ENCODE results near the gene MSMB.
"Not testable (repeated sequence)": the region's sequence is repeated elsewhere in the genome, so short reads cannot be mapped to it uniquely, and the experiment has no call there.

Gene MSMB

DNA sequence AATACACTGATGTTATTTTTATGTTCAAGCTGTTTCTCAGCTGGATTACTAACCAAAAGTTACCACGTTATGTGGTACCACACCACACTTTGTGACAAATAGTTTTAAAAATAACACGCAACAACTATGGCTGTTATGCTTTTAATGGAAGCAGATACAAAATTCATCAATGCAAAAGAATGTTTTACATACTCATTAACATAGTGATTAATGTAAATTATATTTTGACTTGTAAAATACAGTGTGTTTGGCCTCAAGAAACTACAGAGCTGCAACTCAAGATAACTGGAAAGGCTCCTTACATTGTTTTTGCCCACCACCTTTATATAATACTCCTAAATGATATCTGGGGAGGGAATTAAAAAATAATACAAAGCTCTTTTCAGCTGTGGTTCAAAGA lies 41.1 kb downstream of the MSMB start:
- DNase-seq, result no peak

DNA sequence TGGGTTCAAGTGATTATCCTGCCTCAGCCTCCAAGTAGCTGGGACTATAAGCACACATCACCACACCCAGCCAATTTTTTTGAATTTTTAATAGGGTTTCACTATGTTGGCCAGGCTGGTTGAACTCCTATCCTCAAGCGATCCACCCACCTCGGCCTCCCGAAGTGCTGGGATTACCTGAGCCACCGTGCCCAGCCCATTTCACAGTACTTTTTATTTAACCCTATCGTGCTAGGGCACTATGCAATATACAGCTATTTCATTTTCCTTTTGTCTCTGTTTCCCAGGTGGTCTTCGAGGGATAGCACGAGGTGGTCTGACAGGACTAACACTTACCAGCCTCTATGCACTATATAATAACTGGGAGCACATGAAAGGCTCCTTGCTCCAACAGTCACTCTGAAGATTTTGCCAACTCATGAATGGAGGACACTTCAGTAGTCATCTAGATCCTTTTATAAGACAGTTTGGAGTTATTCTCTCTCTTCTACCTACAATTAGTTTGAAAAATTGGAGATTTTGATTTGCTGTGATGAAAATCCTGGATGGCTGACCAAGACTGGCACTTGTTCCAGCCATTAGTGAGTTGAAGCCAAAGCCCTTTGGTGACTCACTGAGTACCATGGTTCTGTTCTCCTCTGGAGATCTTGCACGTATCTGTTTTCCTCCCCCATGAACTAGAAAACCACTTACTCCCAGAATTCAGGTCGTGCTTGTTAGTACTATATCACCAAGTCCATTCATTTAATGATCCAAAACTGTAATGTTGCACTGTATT lies 43.0 kb downstream of the MSMB start:
- no peak for DNase-seq

DNA sequence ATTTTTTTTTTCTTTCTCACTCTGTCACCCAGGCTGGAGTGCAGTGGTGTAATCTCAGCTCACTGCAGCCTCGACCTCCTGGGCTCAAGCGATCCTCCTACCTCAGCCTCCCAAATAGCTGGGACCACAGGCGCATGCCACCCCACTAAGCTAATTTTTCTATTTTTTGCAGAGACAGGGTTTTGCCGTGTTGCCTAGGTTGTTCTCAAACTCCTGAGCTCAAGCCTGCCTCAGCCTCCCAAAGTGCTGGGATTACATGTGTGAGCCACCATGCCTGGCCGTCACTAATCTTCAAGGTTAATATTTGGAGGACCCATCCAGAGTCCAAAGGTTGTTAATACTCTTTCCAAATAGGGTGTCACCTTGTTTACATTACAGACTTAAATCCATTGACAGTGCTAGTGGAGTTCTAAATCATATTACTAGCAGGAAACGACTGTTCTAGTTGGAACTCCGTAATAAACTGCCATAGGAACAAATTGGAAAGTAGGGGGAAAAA lies 43.8 kb downstream of the MSMB start:
- DNase-seq, result not testable (repeated sequence)

DNA sequence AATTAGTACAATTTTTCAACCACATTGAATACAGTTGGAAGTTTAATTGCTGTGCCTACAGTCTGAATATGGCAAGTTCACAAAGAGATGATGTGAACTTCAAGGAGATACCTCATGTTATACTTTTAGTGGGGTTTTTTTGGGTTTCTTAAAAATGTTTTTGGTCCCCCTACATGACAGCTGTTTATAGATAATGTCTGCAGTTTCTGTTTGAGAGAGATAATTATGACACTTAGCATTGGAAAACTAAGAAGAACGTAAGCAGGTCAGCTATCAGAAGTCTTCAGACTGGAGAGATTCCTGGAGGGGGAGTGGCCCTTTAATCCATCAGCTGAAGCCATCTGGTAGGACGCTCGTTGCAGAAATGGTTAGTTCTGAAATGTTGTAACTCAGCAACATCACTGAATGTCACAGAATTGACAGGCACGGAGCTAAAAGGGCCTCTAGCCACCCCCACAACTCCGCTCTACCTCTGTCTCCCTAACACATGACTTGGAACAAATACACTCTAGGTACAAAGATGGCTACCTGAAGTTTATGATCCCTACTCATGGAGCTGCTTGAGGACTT lies 44.8 kb downstream of the MSMB start:
- no peak for DNase-seq

DNA sequence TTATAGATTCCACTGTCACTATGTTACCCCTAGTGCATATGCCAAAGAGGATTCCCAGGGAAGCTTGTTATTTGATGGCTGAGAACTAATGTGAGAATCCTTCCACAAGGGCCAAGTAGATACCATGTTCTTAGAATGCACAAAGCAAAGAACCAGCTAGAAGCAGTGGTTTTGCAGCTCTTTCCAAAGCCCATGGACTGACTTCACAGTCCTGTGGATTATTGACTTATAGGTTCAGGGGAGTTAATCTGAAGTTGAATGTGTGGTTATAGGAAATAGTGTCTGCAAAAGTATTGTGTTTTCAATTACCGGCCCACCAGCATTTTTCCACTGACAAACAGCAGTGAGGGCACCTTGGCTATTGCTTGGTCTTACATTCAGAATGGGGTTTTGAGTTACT lies 45.5 kb downstream of the MSMB start:
- no peak for DNase-seq

DNA sequence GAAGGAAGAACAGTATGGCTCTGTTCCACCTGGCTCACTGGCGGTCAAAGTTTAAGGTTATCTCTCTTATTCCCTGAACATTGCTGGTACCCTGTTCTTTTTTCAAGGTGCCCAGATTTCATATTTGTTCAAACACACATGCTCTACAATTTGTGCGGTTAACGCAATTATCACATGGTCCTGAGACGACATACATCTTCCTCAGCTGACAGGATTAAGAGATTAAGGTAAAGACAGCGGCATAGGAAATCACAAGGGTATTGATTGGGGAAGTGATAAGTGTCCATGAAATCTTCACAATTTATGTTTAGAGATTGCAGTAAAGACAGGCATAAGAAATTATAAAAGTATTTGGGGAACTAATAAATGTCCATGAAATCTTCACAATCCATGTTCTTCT lies 46.1 kb downstream of the MSMB start:
- not testable (repeated sequence) for DNase-seq

DNA sequence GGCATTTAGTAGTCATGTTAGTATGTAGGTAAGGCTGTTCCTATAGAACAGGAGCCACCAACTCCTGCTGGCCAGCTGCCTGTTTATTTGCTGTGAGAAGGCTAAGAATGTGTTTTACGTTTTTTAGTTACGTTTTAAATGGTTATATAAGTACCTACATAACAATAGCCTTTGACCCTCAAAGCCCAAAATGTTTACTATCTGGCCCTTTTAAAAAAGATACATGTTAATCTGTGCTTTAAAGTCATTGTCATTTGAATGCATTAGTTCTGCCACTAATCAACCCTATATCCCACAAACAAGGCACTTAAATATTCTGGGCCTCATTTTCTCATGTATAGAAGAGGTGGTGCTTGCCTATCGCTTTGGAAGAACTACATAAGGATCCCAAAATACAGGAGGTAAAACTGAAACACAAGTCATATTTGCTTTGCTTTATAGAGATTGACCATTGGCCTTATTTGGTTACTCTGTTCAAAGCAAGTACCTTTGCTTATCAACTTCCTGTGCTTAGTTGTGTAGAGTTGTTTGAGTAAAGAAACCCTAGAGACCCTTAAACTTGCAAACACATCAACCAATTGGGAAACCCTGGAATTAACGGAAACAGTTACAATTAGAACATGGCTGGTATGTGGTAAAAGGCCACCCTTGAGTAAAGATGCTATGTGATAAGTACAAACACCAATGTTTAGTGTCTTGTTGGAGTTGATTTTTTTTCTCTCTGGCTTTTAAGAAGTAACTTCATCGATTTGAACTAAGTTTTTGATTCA lies 47.9 kb downstream of the MSMB start:
- DNase-seq, result no peak

DNA sequence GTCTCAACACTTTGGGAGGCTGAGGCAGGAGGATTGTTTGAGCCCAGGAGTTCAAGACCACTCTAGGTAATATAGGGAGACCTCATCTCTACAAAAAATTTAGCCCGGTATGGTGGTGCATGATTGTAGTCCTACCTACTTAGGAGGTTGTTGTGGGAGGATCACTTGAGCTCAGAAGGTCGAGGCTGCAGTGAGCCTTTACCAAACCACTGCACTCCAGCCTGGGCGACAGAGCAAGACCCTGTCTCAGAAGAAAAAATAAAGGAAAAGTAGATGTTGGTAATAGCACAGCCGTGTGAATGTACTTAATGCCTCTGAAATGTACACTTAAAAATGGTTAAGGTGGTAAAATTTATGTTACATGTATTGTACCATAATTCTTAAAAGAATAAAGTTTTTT lies 48.5 kb downstream of the MSMB start:
- DNase-seq, result no peak

DNA sequence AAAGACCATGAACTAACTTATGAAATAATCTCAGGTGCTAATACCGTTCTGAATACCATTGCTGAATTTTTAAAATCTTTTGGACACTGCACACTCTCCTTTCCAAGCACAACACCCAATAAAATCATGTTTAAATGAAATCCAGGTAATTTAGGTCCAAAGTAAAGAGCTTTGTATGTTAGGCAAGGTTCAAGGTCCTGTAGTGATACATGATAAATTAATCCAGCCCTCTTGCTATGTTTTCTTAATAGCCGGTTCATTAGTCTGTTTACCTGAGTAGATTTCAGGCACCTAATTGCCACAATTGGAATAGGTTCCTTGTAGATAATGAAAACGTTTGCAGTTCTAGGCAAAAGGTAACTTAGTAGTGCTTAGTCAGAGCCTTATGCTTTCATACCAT lies 60.5 kb downstream of the MSMB start:
- DNase-seq, result not testable (repeated sequence)

DNA sequence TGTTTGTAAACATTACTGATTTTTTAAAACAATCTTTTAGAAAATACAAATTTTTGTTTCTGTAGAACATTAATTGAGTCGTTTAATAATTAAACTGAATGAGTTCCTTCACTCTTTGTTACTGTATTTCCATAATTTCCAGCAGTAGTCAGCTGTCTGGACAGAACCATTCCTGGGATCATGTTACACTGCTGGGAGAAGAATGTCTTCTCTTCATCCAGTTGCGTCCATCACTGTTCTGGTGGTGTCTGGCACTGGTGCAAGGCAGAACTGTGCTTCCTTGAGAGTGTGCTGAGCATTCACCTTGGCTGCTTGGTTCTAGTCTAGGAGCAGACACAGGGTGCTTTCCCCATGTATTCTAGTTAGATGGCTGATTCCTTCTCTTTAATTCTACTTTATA lies 61.6 kb downstream of the MSMB start:
- DNase-seq, result not testable (repeated sequence)

DNA sequence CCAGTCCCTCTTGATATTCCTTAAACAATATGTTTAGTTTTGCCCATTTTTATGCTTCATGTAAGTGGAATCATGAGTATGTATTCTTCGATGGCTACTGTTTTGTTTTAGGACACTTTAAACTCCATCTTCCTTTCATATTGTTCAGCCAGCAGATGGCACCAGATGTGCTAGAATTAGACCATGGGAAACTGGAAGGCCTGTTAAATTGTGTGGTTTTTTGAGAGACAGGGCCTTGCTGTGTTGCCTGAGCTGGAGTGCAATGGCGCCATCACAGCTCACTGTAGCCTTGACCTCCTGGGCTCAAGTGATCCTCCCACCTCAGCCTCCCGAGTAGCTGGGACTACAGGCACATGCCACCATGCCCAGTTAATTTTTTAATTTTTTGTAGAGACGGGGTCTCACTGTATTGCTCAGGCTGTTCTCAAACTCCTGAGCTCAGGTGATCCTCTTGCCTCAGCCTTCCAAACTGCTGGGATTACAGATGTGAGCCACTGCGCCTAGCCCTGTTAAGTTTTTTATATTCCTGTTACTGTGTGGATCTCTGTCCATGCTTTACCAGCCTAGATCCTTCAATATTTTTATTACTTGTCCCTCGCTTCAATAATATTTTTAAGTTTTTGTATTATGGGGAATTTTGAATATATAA lies 62.4 kb downstream of the MSMB start:
- DNase-seq, result peak; percentile 4
